Endothelial cell of umbilical vein (primary cell): ENCODE measurements around the gene KARS1.

Source experiments
- EZH2 ChIP-seq: IDR thresholded peaks from 2 replicates; pipeline ENCODE4 v1.6.1; 2012; ENCODE audit warnings: borderline replicate concordance, low read depth, mild to moderate bottlenecking, moderate library complexity, low read length, inconsistent platforms; ENCODE audit not compliant: severe bottlenecking
- JUN ChIP-seq: IDR thresholded peaks from 2 replicates; pipeline ENCODE4 v1.6.1; 2011; ENCODE audit warnings: borderline replicate concordance, low read depth; ENCODE audit not compliant: insufficient read length, insufficient read depth
- POLR2A ChIP-seq: IDR thresholded peaks from 2 replicates; pipeline ENCODE4 v1.6.1; 2012; ENCODE audit warnings: low read depth, mild to moderate bottlenecking, control low read depth, low read length
- POLR2AphosphoS5 ChIP-seq: IDR thresholded peaks from 2 replicates; pipeline ENCODE4 v1.6.1; 2012; ENCODE audit warnings: low read depth, mild to moderate bottlenecking, control low read depth, low read length, moderate library complexity; ENCODE audit not compliant: insufficient read depth
- TF ChIP-seq, protein P1 (sequence below), 2 donors: IDR thresholded peaks; 1 replicate in 1 of 2; 2 replicates in 1 of 2; pipeline ENCODE4 v1.5.1; 2011; ENCODE audit warnings: low read length in 2 of 2, mild to moderate bottlenecking in 2 of 2, moderate library complexity in 2 of 2, control low read depth in 1 of 2, inconsistent platforms in 1 of 2, low read depth in 1 of 2; ENCODE audit not compliant: insufficient read depth in 1 of 2; ENCODE audit errors: extremely low read depth in 1 of 2

DNA sequence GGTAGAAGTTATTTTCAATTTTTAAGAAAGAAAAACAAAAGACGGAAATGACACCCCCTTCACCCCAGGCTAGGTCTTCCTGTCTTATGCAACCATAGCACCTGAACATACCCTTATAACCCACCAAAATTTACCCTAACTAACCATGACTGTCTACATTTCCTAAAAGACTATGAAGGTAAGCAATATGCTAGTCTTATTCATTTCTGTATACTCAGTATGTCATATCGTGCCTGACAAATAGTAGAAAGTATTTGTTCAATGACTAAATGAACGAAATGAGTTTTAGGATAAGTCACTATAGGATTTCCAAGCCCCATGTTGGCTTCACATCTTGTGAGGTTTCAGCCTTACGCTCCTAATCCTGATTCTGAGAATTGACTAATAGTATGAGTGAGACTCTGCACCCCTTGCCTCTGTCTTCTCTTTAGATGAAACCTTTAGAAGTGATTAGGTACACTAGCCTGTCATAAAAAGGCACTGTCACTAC, 30.9 kb downstream of the KARS1 start:
- no peak for TF ChIP-seq EZH2
- TF ChIP-seq POLR2A = no peak
- TF ChIP-seq, protein P1, sequence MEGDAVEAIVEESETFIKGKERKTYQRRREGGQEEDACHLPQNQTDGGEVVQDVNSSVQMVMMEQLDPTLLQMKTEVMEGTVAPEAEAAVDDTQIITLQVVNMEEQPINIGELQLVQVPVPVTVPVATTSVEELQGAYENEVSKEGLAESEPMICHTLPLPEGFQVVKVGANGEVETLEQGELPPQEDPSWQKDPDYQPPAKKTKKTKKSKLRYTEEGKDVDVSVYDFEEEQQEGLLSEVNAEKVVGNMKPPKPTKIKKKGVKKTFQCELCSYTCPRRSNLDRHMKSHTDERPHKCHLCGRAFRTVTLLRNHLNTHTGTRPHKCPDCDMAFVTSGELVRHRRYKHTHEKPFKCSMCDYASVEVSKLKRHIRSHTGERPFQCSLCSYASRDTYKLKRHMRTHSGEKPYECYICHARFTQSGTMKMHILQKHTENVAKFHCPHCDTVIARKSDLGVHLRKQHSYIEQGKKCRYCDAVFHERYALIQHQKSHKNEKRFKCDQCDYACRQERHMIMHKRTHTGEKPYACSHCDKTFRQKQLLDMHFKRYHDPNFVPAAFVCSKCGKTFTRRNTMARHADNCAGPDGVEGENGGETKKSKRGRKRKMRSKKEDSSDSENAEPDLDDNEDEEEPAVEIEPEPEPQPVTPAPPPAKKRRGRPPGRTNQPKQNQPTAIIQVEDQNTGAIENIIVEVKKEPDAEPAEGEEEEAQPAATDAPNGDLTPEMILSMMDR (IDR thresholded peaks at IDR 0.05; ENCODE audit: extremely low read depth in 1 of 2, insufficient read depth in 1 of 2, low read depth in 1 of 2, low read length in 2 of 2) = no peak
- TF ChIP-seq POLR2AphosphoS5 = no peak
- no peak for TF ChIP-seq JUN
